Neuronal stem cell (in vitro differentiated cells): Measurements from ENCODE around the gene KIF16B.

Experiments
- DNase-seq: peaks from one replicate; pipeline ENCODE4 v3.0.0-alpha.2; 2013; ENCODE audit warnings: low spot score
- H2AFZ ChIP-seq: one replicate; pipeline ENCODE4 v1.6.1; 2013; ENCODE audit warnings: mild to moderate bottlenecking, low read length, inconsistent platforms
- H2AK5ac ChIP-seq: 2 replicates; pipeline ENCODE4 v1.6.1; 2013; ENCODE audit warnings: low read depth, mild to moderate bottlenecking, inconsistent platforms, low read length, moderate library complexity, mixed read lengths
- H2BK120ac ChIP-seq: 2 replicates; pipeline ENCODE4 v1.6.1; 2013; ENCODE audit warnings: low read depth, mild to moderate bottlenecking, inconsistent platforms, low read length, moderate library complexity, mixed read lengths
- H2BK12ac ChIP-seq: one replicate; pipeline ENCODE4 v1.6.1; 2013; ENCODE audit warnings: low read length, inconsistent platforms
- H2BK15ac ChIP-seq: 2 replicates; pipeline ENCODE4 v1.6.1; 2013; ENCODE audit warnings: mild to moderate bottlenecking, low read length, inconsistent platforms, mixed read lengths
- H2BK5ac ChIP-seq: one replicate; pipeline ENCODE4 v1.6.1; 2013; ENCODE audit warnings: inconsistent platforms, mild to moderate bottlenecking, low read length, moderate library complexity
- H3K14ac ChIP-seq: one replicate; pipeline ENCODE4 v1.6.1; 2013; ENCODE audit warnings: low read length, inconsistent platforms
- H3K18ac ChIP-seq: 2 replicates; pipeline ENCODE4 v1.6.1; 2013; ENCODE audit warnings: low read length, inconsistent platforms
- H3K23ac ChIP-seq: 2 replicates; pipeline ENCODE4 v1.6.1; 2013; ENCODE audit warnings: low read depth, mild to moderate bottlenecking, mixed read lengths, low read length, inconsistent platforms; ENCODE audit not compliant: poor library complexity
- H3K27ac ChIP-seq: replicated peaks from 3 replicates; pipeline ENCODE4 v1.5.1; 2013; ENCODE audit warnings: low read length, inconsistent platforms
- H3K27me3 ChIP-seq, 3 experiments: 2 replicates each; pipeline ENCODE4 v1.6.1; 2013; ENCODE audit warnings: low read length in 3 of 3, mild to moderate bottlenecking in 2 of 3, inconsistent platforms in 1 of 3, low read depth in 1 of 3, mixed read lengths in 1 of 3, moderate library complexity in 1 of 3; ENCODE audit not compliant: control insufficient read depth in 3 of 3, insufficient read depth in 3 of 3
- H3K36me3 ChIP-seq, 2 donors: replicated peaks in 1 of 2; 2 replicates each; pipeline ENCODE4 v1.6.1; 2013; ENCODE audit warnings: low read length in 2 of 2; ENCODE audit not compliant: control insufficient read depth in 2 of 2, insufficient read depth in 2 of 2
- H3K4ac ChIP-seq: 2 replicates; pipeline ENCODE4 v1.6.1; 2013; ENCODE audit warnings: inconsistent platforms, mild to moderate bottlenecking, low read length, moderate library complexity
- H3K4me1 ChIP-seq, 2 donors: 1 replicate in 1 of 2; 2 replicates in 1 of 2; pipeline ENCODE4 v1.6.1; 2013; ENCODE audit warnings: low read length in 2 of 2, low read depth in 1 of 2; ENCODE audit not compliant: control insufficient read depth in 2 of 2, insufficient read depth in 1 of 2
- H3K4me2 ChIP-seq: one replicate; pipeline ENCODE4 v1.6.1; 2013; ENCODE audit warnings: mild to moderate bottlenecking, low read length, inconsistent platforms; ENCODE audit not compliant: insufficient read depth, poor library complexity, severe bottlenecking
- H3K4me3 ChIP-seq, 2 donors: 2 replicates each; pipeline ENCODE4 v1.5.1; 2013; ENCODE audit warnings: low read length in 2 of 2, mild to moderate bottlenecking in 2 of 2, inconsistent platforms in 1 of 2, moderate library complexity in 1 of 2
- H3K79me1 ChIP-seq: one replicate; pipeline ENCODE4 v1.6.1; 2013; ENCODE audit warnings: low read depth, mild to moderate bottlenecking, inconsistent platforms, low read length, moderate library complexity
- H3K9ac ChIP-seq: one replicate; pipeline ENCODE4 v1.6.1; 2013; ENCODE audit warnings: mild to moderate bottlenecking, low read depth, low read length, inconsistent platforms; ENCODE audit not compliant: poor library complexity
- H3K9me3 ChIP-seq, 2 donors: replicated peaks in 1 of 2; 2 replicates each; pipeline versions ENCODE3 to v1.6.1; 2013; ENCODE audit warnings: low read length in 2 of 2, mild to moderate bottlenecking in 2 of 2, inconsistent platforms in 1 of 2, low read depth in 1 of 2, mixed read lengths in 1 of 2, moderate library complexity in 1 of 2; ENCODE audit not compliant: control insufficient read depth in 2 of 2, insufficient read depth in 1 of 2
- H4K8ac ChIP-seq: one replicate; pipeline ENCODE4 v1.6.1; 2013; ENCODE audit warnings: low read depth, mild to moderate bottlenecking, inconsistent platforms, low read length, moderate library complexity
- H4K91ac ChIP-seq: one replicate; pipeline ENCODE4 v1.6.1; 2013; ENCODE audit warnings: low read length, low read depth, mild to moderate bottlenecking, inconsistent platforms; ENCODE audit not compliant: poor library complexity
- WGBS, 2 donors: extraction: QIAGEN DNeasy Blood & Tissue Kit; methylation state at CpG; one replicate each; pipeline ENCODE4 v1.1.7; 2013; ENCODE audit warnings: missing lambda C conversion rate in 2 of 2, mixed read lengths in 1 of 2; ENCODE audit not compliant: insufficient read length in 2 of 2, insufficient replicate concordance in 1 of 2; ENCODE audit errors: extremely low coverage in 2 of 2; 5-methylcytosine and 5-hydroxymethylcytosine counted together

KIF16B gene

GRCh38 chr20:16613954-16614353 lies 40.7 kb upstream of the KIF16B start:
- H3K23ac ChIP-seq, result no peak overlapping the region
- H2AFZ ChIP-seq, result peak overlapping the region; percentile 37
- peaks cover 5 to 15% of the 10 kb centered on the region in 2 donors for H3K9me3 ChIP-seq
- no peaks in the 10 kb centered on the region for H3K27me3 ChIP-seq
- H3K4me2 ChIP-seq, result no peak overlapping the region
- no peak overlapping the region for H2AK5ac ChIP-seq
- H3K36me3 ChIP-seq, result no peaks in the 10 kb centered on the region
- no peak overlapping the region for H3K4ac ChIP-seq
- H3K14ac ChIP-seq, result no peak overlapping the region
- H3K18ac ChIP-seq, result no peak overlapping the region
- no peak overlapping the region for H4K8ac ChIP-seq
- WGBS, 2 donors, result no CpG with 5 or more reads among the region's 6 CpGs
- no peak overlapping the region for H2BK5ac ChIP-seq
- no peak overlapping the region for H3K4me3 ChIP-seq
- no peak overlapping the region for H2BK12ac ChIP-seq
- no peak overlapping the region for H2BK120ac ChIP-seq
- H3K9ac ChIP-seq, result no peak overlapping the region
- H3K27ac ChIP-seq, result no peak overlapping the region
- H3K79me1 ChIP-seq, result no peaks in the 10 kb centered on the region
- H4K91ac ChIP-seq, result no peak overlapping the region
- H2BK15ac ChIP-seq, result no peak overlapping the region
- peaks cover 0 to 5% of the 10 kb centered on the region in 2 donors for H3K4me1 ChIP-seq
- DNase-seq, result no peak

- DNase-seq, result no peak
- Histone ChIP-seq H3K79me1 (no peaks in the 10 kb centered on the region), H3K18ac (no peak overlapping the region), H2AFZ (no peak overlapping the region), H3K4me2 (no peak overlapping the region), H4K8ac (no peak overlapping the region), H3K4me1 (peaks cover 0 to 5% of the 10 kb centered on the region in 2 donors), H3K36me3 (no peaks in the 10 kb centered on the region), H3K4me3 (no peak overlapping the region), H3K9me3 (peaks cover 5 to 13% of the 10 kb centered on the region in 2 donors), H2AK5ac (no peak overlapping the region), H2BK12ac (no peak overlapping the region), H3K27ac (no peak overlapping the region), H4K91ac (no peak overlapping the region), H2BK5ac (no peak overlapping the region), H3K14ac (no peak overlapping the region), H3K4ac (no peak overlapping the region), H3K23ac (no peak overlapping the region), H2BK15ac (no peak overlapping the region), H2BK120ac (no peak overlapping the region), H3K27me3 (no peaks in the 10 kb centered on the region), H3K9ac (no peak overlapping the region)
- WGBS, 2 donors, result no CpG with 5 or more reads among the region's 2 CpGs
Observed at GRCh38 chr20:16612706-16613105, 39.5 kb upstream of the KIF16B start.

DNA sequence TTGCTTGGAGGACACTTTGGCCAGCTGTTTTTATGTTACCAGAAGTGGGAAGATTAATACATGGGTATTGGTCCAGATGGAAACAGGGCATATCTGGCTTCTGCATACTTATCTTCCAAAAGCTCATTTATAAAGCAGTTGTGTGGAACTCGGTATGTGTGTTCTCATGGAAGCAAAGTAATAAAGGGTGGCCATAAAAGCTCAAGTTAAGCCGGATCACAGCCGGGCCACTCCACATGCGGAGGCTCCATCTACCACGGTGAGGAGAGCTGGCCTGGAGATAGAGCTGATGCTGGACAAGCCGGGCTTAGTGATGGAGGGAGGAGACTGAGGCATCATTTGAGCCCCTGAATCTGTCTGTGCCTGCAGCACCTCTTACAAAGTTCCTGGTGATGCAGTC lies 38.6 kb upstream of the KIF16B start:
- Histone ChIP-seq H3K4me2 (no peak overlapping the region), H4K91ac (no peak overlapping the region), H2BK5ac (no peak overlapping the region), H3K23ac (no peak overlapping the region), H2BK15ac (no peak overlapping the region), H2BK120ac (no peak overlapping the region), H3K14ac (no peak overlapping the region), H3K27ac (no peak overlapping the region), H3K79me1 (no peaks in the 10 kb centered on the region), H3K36me3 (no peaks in the 10 kb centered on the region), H2AK5ac (no peak overlapping the region), H4K8ac (no peak overlapping the region), H3K4me1 (peaks cover 0 to 5% of the 10 kb centered on the region in 2 donors), H3K9me3 (peaks cover 0 to 4% of the 10 kb centered on the region in 2 donors), H3K4ac (no peak overlapping the region), H2AFZ (no peak overlapping the region), H2BK12ac (no peak overlapping the region), H3K18ac (no peak overlapping the region), H3K27me3 (no peaks in the 10 kb centered on the region), H3K4me3 (no peak overlapping the region), H3K9ac (no peak overlapping the region)
- no peak for DNase-seq
- no CpG with 5 or more reads among the region's 6 CpGs for WGBS, 2 donors

- Histone ChIP-seq H3K4me3 (no peak overlapping the region), H2BK5ac (no peak overlapping the region), H3K36me3 (no peaks in the 10 kb centered on the region), H3K79me1 (no peaks in the 10 kb centered on the region), H3K27me3 (no peaks in the 10 kb centered on the region), H2AFZ (no peak overlapping the region), H2BK15ac (no peak overlapping the region), H3K18ac (no peak overlapping the region), H3K9ac (no peak overlapping the region), H3K4ac (no peak overlapping the region), H2BK120ac (no peak overlapping the region), H3K23ac (no peak overlapping the region), H4K8ac (no peak overlapping the region), H3K4me2 (no peak overlapping the region), H3K4me1 (no peaks in the 10 kb centered on the region), H3K27ac (no peak overlapping the region), H2AK5ac (no peak overlapping the region), H3K14ac (no peak overlapping the region), H2BK12ac (no peak overlapping the region), H3K9me3 (peaks cover 0 to 2% of the 10 kb centered on the region in 2 donors), H4K91ac (no peak overlapping the region)
- no peak for DNase-seq
- whole genome bisulfite sequencing, 2 donors, result no CpG with 5 or more reads among the region's 9 CpGs
Observed at GRCh38 chr20:16609066-16609465, 35.8 kb upstream of the KIF16B start.
